HG03439 (cell line): ENCODE results near the gene HLA-E.

Experiments
- ATAC-seq: cut with Tn5 transposase; IDR thresholded peaks from one replicate; pipeline ENCODE4 v1.9.1; 2021; ENCODE audit warnings: mild to moderate bottlenecking, moderate library complexity; ENCODE audit not compliant: unreplicated experiment

The HLA-E gene

DNA sequence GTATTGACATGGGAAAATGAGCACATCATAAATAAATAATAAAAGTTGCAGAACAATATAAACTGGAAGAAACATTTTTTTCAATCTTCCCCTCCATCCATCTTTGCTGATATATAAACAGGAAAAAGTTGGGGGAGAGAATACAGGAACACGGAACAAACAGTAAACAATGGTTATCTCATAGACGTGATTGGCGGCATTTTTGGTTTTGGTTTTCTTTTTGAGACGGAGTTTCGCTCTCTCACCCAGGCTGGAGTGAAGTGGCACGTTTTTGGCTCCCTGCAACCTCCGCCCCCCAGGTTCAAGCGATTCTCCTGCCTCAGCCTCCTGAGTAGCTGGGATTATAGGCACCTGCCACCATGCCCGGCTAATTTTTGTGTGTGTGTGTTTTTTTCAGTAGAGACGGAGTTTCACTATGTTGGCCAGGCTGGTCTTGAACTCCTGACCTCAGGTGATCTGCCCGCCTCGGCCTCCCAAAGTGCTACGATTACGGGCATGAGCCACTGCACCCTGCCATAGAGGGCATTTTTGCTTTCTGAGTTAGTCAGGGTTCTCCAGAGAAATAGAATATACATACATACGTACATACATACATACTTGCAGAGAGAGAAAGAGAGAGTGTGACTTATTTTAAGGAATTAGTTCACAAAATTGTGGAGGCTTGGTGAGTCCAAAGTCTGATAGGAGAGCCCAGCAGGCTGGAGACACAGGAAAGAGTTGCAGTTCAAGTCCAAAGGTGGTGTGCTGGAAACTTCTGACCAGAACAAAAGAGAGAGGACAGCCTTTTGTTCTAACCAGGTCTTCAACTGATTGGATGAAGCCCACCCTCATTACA lies 44.4 kb downstream of the HLA-E start:
- ATAC-seq = no peak

DNA sequence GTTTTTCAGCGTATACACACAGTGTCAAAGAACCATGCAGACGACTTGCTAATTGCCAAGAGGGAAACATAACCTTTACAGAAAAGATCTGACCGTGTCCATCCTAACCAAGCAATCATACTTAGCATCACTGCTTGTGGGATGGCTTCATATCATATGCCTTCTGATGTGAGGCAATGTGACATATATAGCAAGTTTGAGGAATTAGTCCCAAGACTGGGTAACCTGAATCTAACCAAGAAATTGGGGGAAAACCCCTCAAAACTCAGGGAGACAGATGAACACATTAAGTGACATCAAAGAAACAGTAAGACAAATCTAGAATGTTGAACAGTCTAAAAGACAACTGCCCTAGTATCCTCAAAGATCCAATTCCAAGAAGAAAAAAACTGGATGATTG lies 48.6 kb downstream of the HLA-E start:
- ATAC-seq = no peak

DNA sequence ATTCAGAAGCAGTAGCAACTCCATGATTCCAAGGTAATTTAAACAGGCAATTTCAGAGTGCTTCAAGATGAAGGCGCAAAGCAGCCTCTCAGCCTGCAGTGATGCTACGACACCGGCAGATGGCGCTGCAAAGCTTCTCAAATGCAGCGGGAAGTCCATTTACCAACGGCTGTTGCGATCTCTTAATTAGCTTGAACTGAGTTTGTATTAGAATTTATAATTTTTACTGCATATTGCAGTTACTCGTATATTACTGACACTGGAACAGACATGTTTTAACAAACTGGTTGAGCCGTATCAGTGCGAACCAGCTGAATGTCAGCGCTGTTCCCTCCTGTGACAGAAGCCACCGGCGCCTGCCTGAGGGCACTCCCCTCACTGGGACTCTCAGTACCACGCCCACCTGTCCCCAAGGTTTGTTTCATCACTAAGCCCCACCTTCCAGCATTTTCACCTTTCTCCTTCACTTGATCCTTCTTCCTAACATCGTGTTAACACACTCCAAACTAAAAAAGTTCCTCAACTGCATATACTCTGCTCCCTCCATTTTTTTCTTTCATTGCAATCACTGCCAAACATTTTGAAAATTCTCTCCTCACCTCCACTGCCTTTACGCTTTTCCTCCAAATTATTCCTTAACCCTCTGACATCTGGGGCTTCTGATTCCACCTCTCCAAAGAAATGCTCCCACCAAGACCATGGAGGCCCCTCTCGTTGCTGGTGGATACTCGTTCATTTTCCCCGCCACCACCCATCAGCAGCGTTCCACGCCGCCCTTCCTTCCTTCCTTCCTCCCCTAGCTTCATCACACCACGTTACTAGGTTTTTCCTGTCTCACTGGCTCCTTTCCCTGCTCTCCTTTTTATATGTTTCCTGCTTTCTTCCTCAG lies 52.5 kb downstream of the HLA-E start:
- ATAC-seq = peak; percentile 40

DNA sequence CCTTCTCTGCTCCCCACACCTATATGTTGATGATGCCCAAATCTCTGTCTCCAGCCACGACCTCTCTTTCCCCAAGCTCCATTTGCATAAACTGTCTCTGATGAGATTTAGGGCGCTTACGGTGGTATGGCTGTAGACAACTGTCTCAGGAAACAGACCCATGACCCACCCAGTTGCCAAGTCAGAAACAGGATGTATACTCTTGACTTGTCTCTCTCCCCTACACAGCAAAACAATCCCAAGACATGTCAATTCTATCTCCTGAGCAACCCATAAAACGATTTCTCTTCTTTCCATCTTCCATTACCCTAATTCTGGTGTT lies 53.1 kb downstream of the HLA-E start:
- ATAC-seq = no peak

DNA sequence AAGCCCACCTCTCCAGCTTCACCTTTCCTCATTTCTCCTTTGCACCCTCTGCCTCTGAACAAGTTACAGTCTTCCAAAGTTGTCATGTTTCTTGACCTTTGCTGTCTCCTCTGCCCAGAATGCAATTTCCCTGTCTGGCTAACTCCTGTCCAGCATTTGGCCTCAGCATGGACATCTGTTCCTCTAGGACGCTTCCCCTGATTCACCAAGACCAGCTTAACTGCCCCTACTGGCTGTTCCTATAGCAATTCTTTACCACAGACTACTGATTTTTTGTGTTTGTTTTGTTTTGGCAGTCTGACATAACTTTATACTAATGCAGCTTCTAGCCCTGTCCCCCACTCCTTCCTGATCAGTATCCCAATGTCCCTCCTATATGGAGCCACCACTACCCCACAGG lies 53.6 kb downstream of the HLA-E start:
- no peak for ATAC-seq
